H9 (cell line): ENCODE measurements around the gene TRIP10. TPM values are rescaled to one million over a fixed set of nuclear protein-coding genes. Genes with fewer than 3 reads are reported as not detected.

ENCODE experiments used
- DNase-seq: peaks from one replicate; pipeline ENCODE4 v3.0.0-alpha.2; 2017
- H2AFZ ChIP-seq: one replicate; pipeline ENCODE4 v1.6.1; 2013; ENCODE audit warnings: mild to moderate bottlenecking, low read length, control low read depth, moderate library complexity
- H2AK5ac ChIP-seq: 2 replicates; pipeline ENCODE4 v1.6.1; 2013; ENCODE audit warnings: low read length, control low read depth, mixed read lengths; ENCODE audit not compliant: insufficient read length
- H2BK120ac ChIP-seq: one replicate; pipeline ENCODE4 v1.6.1; 2013; ENCODE audit warnings: low read depth, mild to moderate bottlenecking, low read length, control low read depth, inconsistent platforms; ENCODE audit not compliant: poor library complexity, severe bottlenecking
- H2BK12ac ChIP-seq: 2 replicates; pipeline ENCODE4 v1.6.1; 2013; ENCODE audit warnings: low read length, control low read depth, mixed read lengths, low read depth; ENCODE audit not compliant: insufficient read length
- H2BK15ac ChIP-seq: 2 replicates; pipeline ENCODE4 v1.6.1; 2013; ENCODE audit warnings: low read depth, low read length, control low read depth
- H2BK20ac ChIP-seq: one replicate; pipeline ENCODE4 v1.6.1; 2013; ENCODE audit warnings: low read depth, mild to moderate bottlenecking, low read length, control low read depth, inconsistent platforms; ENCODE audit not compliant: poor library complexity, severe bottlenecking
- H2BK5ac ChIP-seq: 2 replicates; pipeline ENCODE4 v1.6.1; 2013; ENCODE audit warnings: low read length, control low read depth, mixed read lengths; ENCODE audit not compliant: insufficient read length
- H3K14ac ChIP-seq: 2 replicates; pipeline ENCODE4 v1.6.1; 2013; ENCODE audit warnings: low read length, control low read depth; ENCODE audit not compliant: insufficient read depth
- H3K18ac ChIP-seq: 2 replicates; pipeline ENCODE4 v1.6.1; 2013; ENCODE audit warnings: low read depth, mild to moderate bottlenecking, mixed read lengths, low read length, control low read depth; ENCODE audit not compliant: insufficient read length
- H3K23ac ChIP-seq: 2 replicates; pipeline ENCODE4 v1.6.1; 2013; ENCODE audit warnings: low read length, control low read depth, mixed read lengths, low read depth; ENCODE audit not compliant: insufficient read length
- H3K23me2 ChIP-seq: 2 replicates; pipeline ENCODE4 v1.6.1; 2013; ENCODE audit warnings: low read depth, mild to moderate bottlenecking, mixed read lengths, low read length, control low read depth; ENCODE audit not compliant: insufficient read length, poor library complexity, severe bottlenecking
- H3K27ac ChIP-seq: 2 replicates; pipeline ENCODE4 v1.5.1; 2013; ENCODE audit warnings: low read length, control low read depth, mixed read lengths, low read depth; ENCODE audit not compliant: insufficient read length
- H3K27me3 ChIP-seq: 2 replicates; pipeline ENCODE4 v1.6.1; 2013; ENCODE audit warnings: low read length, control low read depth, inconsistent platforms; ENCODE audit not compliant: insufficient read depth
- H3K4ac ChIP-seq: 2 replicates; pipeline ENCODE4 v1.6.1; 2013; ENCODE audit warnings: low read depth, mild to moderate bottlenecking, control low read depth, inconsistent platforms, low read length, moderate library complexity
- H3K4me1 ChIP-seq: 2 replicates; pipeline ENCODE4 v1.6.1; 2013; ENCODE audit warnings: low read length, control low read depth, inconsistent platforms; ENCODE audit not compliant: insufficient read depth
- H3K4me2 ChIP-seq: 2 replicates; pipeline ENCODE4 v1.6.1; 2013; ENCODE audit warnings: low read length, control low read depth, mixed read lengths; ENCODE audit not compliant: insufficient read length, insufficient read depth
- H3K56ac ChIP-seq: 2 replicates; pipeline ENCODE4 v1.6.1; 2013; ENCODE audit warnings: low read depth, mild to moderate bottlenecking, mixed read lengths, low read length, control low read depth; ENCODE audit not compliant: insufficient read length
- H3K79me1 ChIP-seq: 2 replicates; pipeline ENCODE4 v1.6.1; 2013; ENCODE audit warnings: low read depth, mild to moderate bottlenecking, moderate library complexity, low read length, control low read depth, inconsistent platforms; ENCODE audit not compliant: insufficient read depth, poor library complexity, severe bottlenecking
- H3K79me2 ChIP-seq: 2 replicates; pipeline ENCODE4 v1.6.1; 2013; ENCODE audit warnings: low read length, control low read depth, inconsistent platforms; ENCODE audit not compliant: insufficient read depth
- H3K9ac ChIP-seq: 2 replicates; pipeline ENCODE4 v1.6.1; 2013; ENCODE audit warnings: low read length, control low read depth, mixed read lengths; ENCODE audit not compliant: insufficient read length; ENCODE audit errors: extremely low read depth
- H3K9me3 ChIP-seq: one replicate; pipeline ENCODE4 v1.6.1; 2013; ENCODE audit warnings: low read depth, low read length, inconsistent platforms; ENCODE audit not compliant: control insufficient read depth
- H3T11ph ChIP-seq: one replicate; pipeline ENCODE4 v1.6.1; 2013; ENCODE audit warnings: mild to moderate bottlenecking, low read length, control low read depth, inconsistent platforms
- H4K20me1 ChIP-seq: one replicate; pipeline ENCODE4 v1.6.1; 2013; ENCODE audit not compliant: control insufficient read depth, insufficient read length, insufficient read depth
- H4K5ac ChIP-seq: 2 replicates; pipeline ENCODE4 v1.6.1; 2013; ENCODE audit warnings: low read depth, mild to moderate bottlenecking, mixed read lengths, low read length, control low read depth; ENCODE audit not compliant: insufficient read length
- H4K8ac ChIP-seq: replicated peaks from 2 replicates; pipeline ENCODE4 v1.6.1; 2013; ENCODE audit warnings: low read length, control low read depth, mixed read lengths, low read depth; ENCODE audit not compliant: insufficient read length
- H4K91ac ChIP-seq: 2 replicates; pipeline ENCODE4 v1.6.1; 2013; ENCODE audit warnings: low read depth, mild to moderate bottlenecking, moderate library complexity, mixed read lengths, low read length, control low read depth; ENCODE audit not compliant: insufficient read length
- H3K27ac Mint-ChIP-seq, 3 experiments: 2 replicates in 2 of 3; 3 replicates in 1 of 3; pipeline ENCODE4 v1.8.0; 2020 to 2021; ENCODE audit warnings: mixed read lengths in 3 of 3, mild to moderate bottlenecking in 1 of 3, moderate library complexity in 1 of 3
- H3K27me3 Mint-ChIP-seq: 2 replicates; pipeline ENCODE4 v1.8.0; 2021; ENCODE audit warnings: low read depth, mild to moderate bottlenecking, moderate library complexity, mixed read lengths
- H3K36me3 Mint-ChIP-seq, 3 experiments: 2 replicates in 2 of 3; 3 replicates in 1 of 3; pipeline ENCODE4 v1.8.0; 2020 to 2021; ENCODE audit warnings: low read depth in 3 of 3, mixed read lengths in 3 of 3; ENCODE audit not compliant: insufficient read depth in 1 of 3
- H3K4me1 Mint-ChIP-seq, 2 experiments: 2 replicates each; pipeline ENCODE4 v1.8.0; 2020; ENCODE audit warnings: mixed read lengths in 2 of 2
- H3K4me3 Mint-ChIP-seq, 2 experiments: 2 replicates in 1 of 2; 3 replicates in 1 of 2; pipeline ENCODE4 v1.8.0; 2020 to 2021; ENCODE audit warnings: mild to moderate bottlenecking in 2 of 2, mixed read lengths in 2 of 2, moderate library complexity in 1 of 2
- H3K9me3 Mint-ChIP-seq, 2 experiments: 2 replicates in 1 of 2; 3 replicates in 1 of 2; pipeline ENCODE4 v1.8.0; 2020; ENCODE audit warnings: mild to moderate bottlenecking in 2 of 2, mixed read lengths in 2 of 2, moderate library complexity in 1 of 2
- WGBS: extraction: QIAGEN DNeasy Blood & Tissue Kit; methylation state at CpG from one replicate; pipeline ENCODE4 v1.1.7; 2013; ENCODE audit warnings: missing lambda C conversion rate, low lambda C conversion rate, mixed read lengths; ENCODE audit not compliant: insufficient read length; ENCODE audit errors: extremely low coverage; 5-methylcytosine and 5-hydroxymethylcytosine counted together
- total RNA-seq: library from RNA; stranded (reverse); gene quantifications from 2 replicates; pipeline ENCODE4 v1.2.1, GENCODE V29; 2021
- TF ChIP-seq, protein P1 (sequence below): fragments of 200-600 bp; sonication (generic); conservative IDR thresholded peaks from 3 replicates; pipeline ENCODE4 v1.8.0; 2021; ENCODE audit warnings: antibody characterized with exemption, mild to moderate bottlenecking

TRIP10 gene
- total RNA-seq, 1 experiment from 2014 or later, result 56.4 TPM

DNA sequence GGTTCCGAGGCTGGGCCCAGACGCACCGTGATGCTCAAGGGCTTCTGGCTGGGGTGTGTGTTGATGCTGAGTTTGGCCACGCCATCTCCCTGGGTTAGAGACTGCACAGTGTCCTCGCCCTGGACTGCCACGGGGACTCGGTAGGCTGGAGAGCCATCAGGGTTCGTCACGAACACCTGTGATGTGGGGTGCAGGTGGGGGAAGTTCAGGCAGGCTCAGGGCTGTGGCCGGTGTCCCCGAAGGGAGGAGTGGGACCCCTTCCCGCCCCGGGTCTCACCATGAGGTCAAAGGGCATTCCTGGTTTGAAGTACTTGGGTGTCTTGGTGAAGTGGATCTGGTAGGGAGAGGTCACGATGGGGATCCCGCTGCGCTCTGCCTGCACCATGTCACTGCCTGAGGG is 27.2 kb upstream of the TRIP10 start:
- no peaks in the 10 kb centered on the region for H3K79me1 ChIP-seq
- Mint-ChIP-seq H3K9me3 (peaks cover 3 to 5% of the 10 kb centered on the region in 2 experiments), H3K4me1 (peaks cover 14 to 35% of the 10 kb centered on the region in 2 experiments), H3K27ac (no peak overlapping the region), H3K27me3 (peaks cover 53% of the 10 kb centered on the region), H3K36me3 (peaks cover 0 to under 1% (median 0%) of the 10 kb centered on the region in 3 experiments; a peak in 2 of 7 replicates), H3K4me3 (no peak overlapping the region)
- no CpG with 5 or more reads among the region's 16 CpGs for WGBS
- H3K18ac ChIP-seq, result no peak overlapping the region
- H2AK5ac ChIP-seq, result no peak overlapping the region
- H2AFZ ChIP-seq, result no peak overlapping the region
- no peak overlapping the region for H3T11ph ChIP-seq
- no peak overlapping the region for H3K4me2 ChIP-seq
- DNase-seq, result no peak
- H4K8ac ChIP-seq, result no peak overlapping the region
- H3K27me3 ChIP-seq, result no peaks in the 10 kb centered on the region; the same call in 1 of the 2 replicates
- H3K23ac ChIP-seq, result no peak overlapping the region
- H2BK20ac ChIP-seq, result no peak overlapping the region
- H4K20me1 ChIP-seq, result no peaks in the 10 kb centered on the region
- no peaks in the 10 kb centered on the region for H3K79me2 ChIP-seq
- H2BK5ac ChIP-seq, result no peak overlapping the region
- no peaks in the 10 kb centered on the region for H3K4me1 ChIP-seq
- no peak overlapping the region for H3K9ac ChIP-seq
- no peak overlapping the region for H4K5ac ChIP-seq
- H3K4ac ChIP-seq, result no peak overlapping the region
- no peak overlapping the region for H3K56ac ChIP-seq
- H2BK15ac ChIP-seq, result no peak overlapping the region
- no peak overlapping the region for H2BK12ac ChIP-seq
- no peak overlapping the region for H3K27ac ChIP-seq
- TF ChIP-seq, protein P1, sequence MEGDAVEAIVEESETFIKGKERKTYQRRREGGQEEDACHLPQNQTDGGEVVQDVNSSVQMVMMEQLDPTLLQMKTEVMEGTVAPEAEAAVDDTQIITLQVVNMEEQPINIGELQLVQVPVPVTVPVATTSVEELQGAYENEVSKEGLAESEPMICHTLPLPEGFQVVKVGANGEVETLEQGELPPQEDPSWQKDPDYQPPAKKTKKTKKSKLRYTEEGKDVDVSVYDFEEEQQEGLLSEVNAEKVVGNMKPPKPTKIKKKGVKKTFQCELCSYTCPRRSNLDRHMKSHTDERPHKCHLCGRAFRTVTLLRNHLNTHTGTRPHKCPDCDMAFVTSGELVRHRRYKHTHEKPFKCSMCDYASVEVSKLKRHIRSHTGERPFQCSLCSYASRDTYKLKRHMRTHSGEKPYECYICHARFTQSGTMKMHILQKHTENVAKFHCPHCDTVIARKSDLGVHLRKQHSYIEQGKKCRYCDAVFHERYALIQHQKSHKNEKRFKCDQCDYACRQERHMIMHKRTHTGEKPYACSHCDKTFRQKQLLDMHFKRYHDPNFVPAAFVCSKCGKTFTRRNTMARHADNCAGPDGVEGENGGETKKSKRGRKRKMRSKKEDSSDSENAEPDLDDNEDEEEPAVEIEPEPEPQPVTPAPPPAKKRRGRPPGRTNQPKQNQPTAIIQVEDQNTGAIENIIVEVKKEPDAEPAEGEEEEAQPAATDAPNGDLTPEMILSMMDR, result no peak
- H3K9me3 ChIP-seq, result no peaks in the 10 kb centered on the region
- H3K23me2 ChIP-seq, result no peaks in the 10 kb centered on the region
- H4K91ac ChIP-seq, result no peak overlapping the region
- no peak overlapping the region for H3K14ac ChIP-seq
- no peak overlapping the region for H2BK120ac ChIP-seq
